ENCODE results near the gene RPS6KA5.

GRCh38 chr14:91082282-91082681, 21.8 kb upstream of the RPS6KA5 start:
- TF ChIP-seq CTCF (IDR thresholded peaks at IDR 0.05; ENCODE audit: borderline replicate concordance, extremely low read depth, low read length, poor library complexity, severe bottlenecking) (no peak), EZH2 (IDR thresholded peaks at IDR 0.05; ENCODE audit: borderline replicate concordance, low read depth, low read length, severe bottlenecking) (no peak)
